Jurkat, Clone E6-1 (cell line): ENCODE measurements around the gene MTCL1.

ENCODE experiments used
- DNase-seq: peaks from one replicate; pipeline ENCODE4 v3.0.0-alpha.2; 2011; ENCODE audit warnings: low read depth, low spot score
- H3K4me3 ChIP-seq: 2 replicates; pipeline ENCODE4 v1.5.1; 2011; ENCODE audit warnings: mild to moderate bottlenecking, low read length, control low read depth, moderate library complexity

The MTCL1 gene

GRCh38 chr18:8839281-8839680, 133.9 kb downstream of the MTCL1 start:
- no peak for DNase-seq
- H3K4me3 ChIP-seq = no peak overlapping the region

DNA sequence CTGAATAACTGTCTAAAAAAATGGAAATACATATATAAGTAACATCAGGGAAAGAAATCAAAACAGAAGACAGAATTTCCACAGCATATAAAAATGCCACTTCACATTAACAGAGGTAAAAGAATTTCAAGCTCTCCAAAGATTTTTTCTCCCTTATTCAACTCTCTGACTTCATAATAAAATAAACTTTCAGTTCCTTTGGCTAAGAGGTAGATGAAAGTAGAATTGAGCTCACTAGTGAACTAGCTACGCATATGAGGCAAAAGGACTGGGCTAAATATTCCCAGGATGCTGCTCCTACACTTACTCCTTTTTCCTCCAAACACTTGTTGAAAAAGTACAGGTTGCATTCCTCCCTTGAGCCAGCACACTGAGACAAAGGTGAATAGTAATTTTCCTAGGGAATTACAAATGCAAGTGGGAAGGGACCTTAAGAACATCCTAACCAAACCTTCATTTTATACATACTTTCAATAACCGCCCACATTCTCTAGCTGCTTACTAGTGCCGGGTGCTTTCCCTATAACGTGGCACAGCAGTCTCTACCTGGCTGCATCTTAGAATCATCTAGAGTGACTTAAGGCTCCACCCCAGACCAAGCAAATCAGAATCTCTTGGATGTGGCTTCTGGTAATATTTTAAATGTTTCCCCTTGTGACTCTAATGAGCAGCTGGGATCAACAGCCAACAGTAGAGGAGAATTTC, 136.6 kb downstream of the MTCL1 start:
- no peak overlapping the region for H3K4me3 ChIP-seq
- DNase-seq = no peak

- DNase-seq = no peak
- no peak overlapping the region for H3K4me3 ChIP-seq
Measured at GRCh38 chr18:8842506-8842905, 137.2 kb downstream of the MTCL1 start.

DNA sequence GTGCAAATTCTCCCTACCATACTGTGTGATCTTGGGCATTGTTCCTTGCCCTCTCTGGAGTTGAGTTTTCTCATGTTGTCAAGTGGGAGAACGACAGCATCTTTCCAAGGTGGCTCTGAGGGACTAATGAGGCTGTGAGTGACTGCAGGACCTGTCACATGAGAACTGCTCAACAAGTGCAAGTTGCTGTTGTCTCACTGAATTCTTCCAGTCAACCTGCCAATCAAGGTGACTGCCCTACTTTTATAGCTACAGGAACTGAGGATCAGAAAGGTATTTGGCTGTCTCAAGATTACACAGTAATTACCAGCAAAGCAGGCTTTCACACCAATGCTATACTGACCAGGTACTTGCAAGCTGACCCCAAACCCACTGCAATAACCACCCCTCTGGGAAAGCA, 137.6 kb downstream of the MTCL1 start:
- DNase-seq = no peak
- no peak overlapping the region for H3K4me3 ChIP-seq

DNA sequence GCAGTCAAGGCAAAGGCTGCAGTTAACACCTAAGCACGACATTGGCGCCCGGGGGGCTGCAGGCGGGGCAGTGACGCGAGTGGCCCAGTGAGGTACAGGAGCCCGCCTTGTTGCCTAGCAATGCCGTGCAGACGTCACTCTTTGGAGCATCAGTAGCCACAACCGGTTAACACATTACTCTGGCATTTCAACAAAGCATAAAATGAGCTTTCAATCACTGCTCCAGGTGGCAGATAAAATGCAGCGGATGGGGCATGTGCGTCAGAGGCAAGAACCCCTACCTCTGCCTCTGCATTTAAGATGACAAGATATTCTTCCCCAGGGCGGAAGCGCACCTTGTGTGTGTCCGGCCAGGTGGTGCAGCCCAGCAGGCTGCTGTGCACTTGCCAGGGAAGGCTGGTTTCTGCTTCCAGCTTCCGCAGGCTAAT, 139.4 kb downstream of the MTCL1 start:
- no peak for DNase-seq

GRCh38 chr18:8845506-8845905, 140.2 kb downstream of the MTCL1 start:
- DNase-seq = no peak
- H3K4me3 ChIP-seq = no peak overlapping the region

More for the DNA sequence above, 139.4 kb downstream of the MTCL1 start:
- H3K4me3 ChIP-seq = no peak overlapping the region

GRCh38 chr18:8847066-8847755, 141.9 kb downstream of the MTCL1 start:
- no peak for DNase-seq
- no peak overlapping the region for H3K4me3 ChIP-seq

GRCh38 chr18:8847900-8848299, 142.5 kb downstream of the MTCL1 start:
- H3K4me3 ChIP-seq = no peak overlapping the region
- no peak for DNase-seq

- DNase-seq = no peak
- no peak overlapping the region for H3K4me3 ChIP-seq
Measured at GRCh38 chr18:8848541-8848940, 143.2 kb downstream of the MTCL1 start.

DNA sequence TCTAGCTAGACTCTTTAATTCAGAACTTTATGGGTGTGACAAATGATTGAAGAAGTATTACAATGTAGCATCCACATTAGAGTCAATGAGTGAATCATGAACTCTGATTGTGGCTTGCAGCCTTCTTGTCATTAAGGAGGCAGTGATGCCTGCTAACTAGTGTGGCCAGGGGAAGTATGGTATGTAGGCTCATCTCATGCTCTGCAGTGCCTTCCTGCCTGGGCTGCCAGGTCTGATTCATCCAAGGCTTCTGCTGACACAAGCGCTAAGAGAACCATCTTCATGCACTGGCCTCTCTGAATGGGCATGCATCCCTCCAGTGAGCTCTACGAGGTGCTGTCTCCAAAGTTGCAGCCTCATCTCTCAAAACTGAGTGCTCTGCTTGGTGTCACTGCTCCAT, 144.3 kb downstream of the MTCL1 start:
- no peak overlapping the region for H3K4me3 ChIP-seq
- no peak for DNase-seq

DNA sequence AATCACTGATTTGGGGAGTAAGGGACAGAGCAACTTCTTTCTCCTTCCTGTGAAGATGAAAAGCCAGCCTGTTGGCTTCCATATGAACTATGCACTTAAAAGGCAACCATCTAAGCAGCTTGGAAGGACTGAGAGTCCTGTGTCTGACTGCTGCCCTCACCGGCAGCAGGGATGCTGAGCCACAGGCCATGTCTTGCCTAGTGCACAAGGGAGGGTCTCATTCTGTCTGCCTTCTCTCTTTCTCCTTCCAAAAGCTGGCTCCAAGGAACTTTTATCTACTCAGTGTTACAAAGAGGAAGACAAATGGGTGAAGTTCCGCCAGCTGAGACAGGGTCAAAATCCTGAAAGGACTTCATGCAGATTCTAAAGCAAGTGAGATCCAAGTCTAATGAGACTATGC, 146.3 kb downstream of the MTCL1 start:
- no peak for DNase-seq
- H3K4me3 ChIP-seq = no peak overlapping the region

- no peak overlapping the region for H3K4me3 ChIP-seq
- DNase-seq = no peak
Measured at GRCh38 chr18:8854550-8854949, 149.2 kb downstream of the MTCL1 start.

- H3K4me3 ChIP-seq = no peak overlapping the region
- DNase-seq = no peak
Measured at GRCh38 chr18:8854962-8855361, 149.6 kb downstream of the MTCL1 start.

DNA sequence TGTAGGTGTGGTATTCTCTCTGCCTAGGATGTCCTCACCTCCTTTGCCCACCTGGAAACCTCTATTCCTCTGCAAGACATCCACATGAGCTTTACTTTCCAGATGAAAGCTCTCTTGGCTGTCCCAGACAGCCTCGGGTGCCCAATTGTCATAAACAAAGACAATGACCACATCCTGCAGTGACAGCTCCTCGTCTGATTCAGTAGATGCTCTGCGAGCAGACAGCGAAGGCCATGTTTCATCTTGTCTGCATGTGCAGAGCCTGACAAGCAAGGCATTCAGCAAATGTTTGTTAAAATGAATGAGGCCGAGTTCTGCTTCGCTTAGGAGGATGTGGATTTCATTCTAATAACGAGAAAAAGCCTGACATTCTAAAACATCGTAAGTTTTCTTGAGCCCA, 150.9 kb downstream of the MTCL1 start:
- DNase-seq = no peak
- H3K4me3 ChIP-seq = no peak overlapping the region

GRCh38 chr18:8856769-8857393, 151.5 kb downstream of the MTCL1 start:
- DNase-seq = no peak
- no peak overlapping the region for H3K4me3 ChIP-seq

GRCh38 chr18:8857806-8858205, 152.4 kb downstream of the MTCL1 start:
- no peak overlapping the region for H3K4me3 ChIP-seq
- DNase-seq = no peak

- no peak for DNase-seq
Measured at GRCh38 chr18:8858888-8859511, 153.6 kb downstream of the MTCL1 start.

DNA sequence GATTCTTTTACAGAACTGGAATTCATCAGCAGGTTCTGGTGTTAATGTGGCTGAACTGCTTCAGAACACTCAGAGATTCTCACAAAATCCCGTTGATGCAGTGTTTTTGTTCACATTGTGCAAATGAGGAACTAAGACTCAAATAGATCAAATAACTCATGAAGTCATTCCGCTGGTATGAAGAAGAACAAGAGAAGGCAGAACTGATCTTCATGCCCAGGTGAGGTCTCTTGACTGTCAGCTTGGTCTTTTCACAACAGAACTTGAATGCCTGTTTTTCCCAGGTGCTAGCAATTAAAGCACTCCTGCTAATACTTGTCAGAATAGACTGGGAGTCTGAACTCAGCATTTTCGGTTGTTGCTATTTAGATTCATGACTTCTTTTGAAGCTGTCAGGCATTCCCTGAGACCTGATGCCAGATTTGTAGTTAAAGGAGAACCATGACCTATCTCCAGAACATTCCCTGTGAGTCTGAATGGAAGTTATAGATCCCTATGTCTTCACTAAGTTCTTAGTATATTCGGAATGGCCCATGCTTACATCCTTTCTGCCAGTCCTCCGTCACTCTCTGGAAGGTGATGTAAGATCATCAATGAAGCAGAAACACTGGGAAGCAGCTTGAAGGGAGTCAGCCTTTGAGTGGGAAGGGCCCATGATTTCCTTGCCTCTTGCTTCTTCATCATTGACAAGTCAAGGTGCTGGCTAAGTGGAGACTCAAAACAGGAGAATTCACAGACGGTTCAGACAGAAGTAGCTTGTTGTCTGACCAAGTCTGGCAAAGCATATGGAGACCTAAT, 155.7 kb downstream of the MTCL1 start:
- no peak for DNase-seq
- H3K4me3 ChIP-seq = no peak overlapping the region

More at GRCh38 chr18:8858888-8859511, 153.6 kb downstream of the MTCL1 start:
- H3K4me3 ChIP-seq = no peak overlapping the region

DNA sequence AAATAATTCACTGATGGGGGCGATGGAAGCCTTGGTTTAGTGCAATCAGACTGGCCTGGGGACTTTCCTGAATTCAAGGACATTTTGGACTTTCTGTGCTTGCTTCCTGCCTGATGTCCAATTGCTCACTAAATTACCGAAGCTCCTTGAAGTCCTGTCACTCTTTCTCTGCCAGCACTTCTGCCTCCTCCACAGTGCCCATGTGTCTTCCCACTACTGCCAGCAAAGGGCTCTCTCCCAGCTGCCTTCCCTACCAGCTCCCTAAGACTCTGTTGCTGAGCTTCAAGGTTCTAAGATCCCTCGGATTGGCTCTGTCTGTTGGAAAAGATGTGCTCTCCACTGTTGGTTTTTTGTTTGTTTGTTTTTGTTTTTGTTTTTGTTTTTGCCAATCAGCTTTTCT, 158.1 kb downstream of the MTCL1 start:
- no peak for DNase-seq
- no peak overlapping the region for H3K4me3 ChIP-seq
